ENCODE measurements around the gene LCN15.

GRCh38 chr9:136733611-136734010 is 30.7 kb downstream of the LCN15 start:
- no peak for TF ChIP-seq CTCF (IDR thresholded peaks at IDR 0.05; ENCODE audit: insufficient read depth, low read length, poor library complexity, severe bottlenecking)
- TF ChIP-seq EZH2phosphoT487 (conservative IDR thresholded peaks at IDR 0.05; ENCODE audit: low read length): no peak
